H1 (cell line): ENCODE measurements around the gene CHST9. TPM values are rescaled to one million over a fixed set of nuclear protein-coding genes. Genes with fewer than 3 reads are reported as not detected.
"Not testable (repeated sequence)": the region's sequence is repeated elsewhere in the genome, so short reads cannot be mapped to it uniquely, and the experiment has no call there.

Source experiments
- CTCF ChIA-PET: fragments of 300-600 bp; sonication (Branson Sonifier 250); formaldehyde crosslinking; loops from one replicate; lab custom pipeline; 2021; ENCODE audit not compliant: partially characterized antibody; lab: Charles Lee
- POLR2A ChIA-PET: fragments of 300-600 bp; sonication (Branson Sonifier 250); formaldehyde crosslinking; loops from one replicate; lab custom pipeline; 2021; ENCODE audit warnings: inconsistent platforms; ENCODE audit not compliant: partially characterized antibody; lab: Charles Lee
- DNase-seq, 2 experiments: peaks; one replicate each; pipeline versions ENCODE4 v3.0.0 to v3.0.0-alpha.2; 2010 to 2022; ENCODE audit warnings: low spot score in 2 of 2, low read depth in 1 of 2, mixed read lengths in 1 of 2
- FAIRE-seq: peaks from 2 replicates; lab custom pipeline; 2011; peaks lifted over from hg19 to GRCh38; lab: Jason Lieb, UNC
- H2AFZ ChIP-seq: 2 replicates; pipeline ENCODE4 v1.8.1; 2012; ENCODE audit warnings: low read length, inconsistent platforms
- H2AK5ac ChIP-seq: 2 replicates; pipeline ENCODE4 v1.6.1; 2013; ENCODE audit warnings: low read depth, low read length
- H2BK120ac ChIP-seq: replicated peaks from 2 replicates; pipeline ENCODE3; 2013; ENCODE audit warnings: low read depth, low read length, inconsistent platforms
- H2BK12ac ChIP-seq: 2 replicates; pipeline ENCODE4 v1.6.1; 2013; ENCODE audit warnings: low read depth, low read length
- H2BK15ac ChIP-seq: 2 replicates; pipeline ENCODE4 v1.6.1; 2013; ENCODE audit warnings: low read length
- H2BK20ac ChIP-seq: 2 replicates; pipeline ENCODE4 v1.6.1; 2013; ENCODE audit warnings: low read length
- H2BK5ac ChIP-seq: 2 replicates; pipeline ENCODE4 v1.6.1; 2013; ENCODE audit warnings: low read depth, low read length
- H3K14ac ChIP-seq: 2 replicates; pipeline ENCODE4 v1.6.1; 2013; ENCODE audit warnings: inconsistent platforms; ENCODE audit not compliant: insufficient read length
- H3K18ac ChIP-seq: 2 replicates; pipeline ENCODE4 v1.6.1; 2013; ENCODE audit warnings: low read length; ENCODE audit errors: extremely low read depth
- H3K23ac ChIP-seq: 2 replicates; pipeline ENCODE4 v1.6.1; 2013; ENCODE audit warnings: inconsistent platforms; ENCODE audit not compliant: insufficient read length
- H3K23me2 ChIP-seq: 2 replicates; pipeline ENCODE4 v1.6.1; 2013; ENCODE audit warnings: low read depth, low read length
- H3K27ac ChIP-seq: 2 replicates; pipeline ENCODE4 v1.6.1; 2011; ENCODE audit warnings: low read depth, low read length, inconsistent platforms
- H3K27me3 ChIP-seq, 4 experiments: replicated peaks in 1 of 4; 1 replicate in 1 of 4; 2 replicates in 3 of 4; pipeline versions ENCODE4 v1.6.1 to v1.8.1; 2011 to 2013; ENCODE audit warnings: low read length in 3 of 4, mild to moderate bottlenecking in 3 of 4, inconsistent platforms in 2 of 4, mixed read lengths in 2 of 4, moderate library complexity in 1 of 4; ENCODE audit not compliant: control insufficient read depth in 3 of 4, insufficient read depth in 3 of 4; ENCODE audit errors: extremely low read depth in 1 of 4
- H3K36me3 ChIP-seq, 4 experiments: 2 replicates each; pipeline versions ENCODE4 v1.6.1 to v1.8.1; 2011 to 2013; ENCODE audit warnings: mild to moderate bottlenecking in 4 of 4, low read length in 3 of 4, moderate library complexity in 2 of 4, control low read depth in 1 of 4, inconsistent platforms in 1 of 4; ENCODE audit not compliant: insufficient read depth in 4 of 4, control insufficient read depth in 2 of 4
- H3K4ac ChIP-seq: replicated peaks from 2 replicates; pipeline ENCODE3; 2013; ENCODE audit warnings: low read length, low read depth, mixed read lengths, inconsistent platforms; ENCODE audit not compliant: insufficient read length
- H3K4me1 ChIP-seq, 4 experiments: replicated peaks in 1 of 4; 1 replicate in 1 of 4; 2 replicates in 3 of 4; pipeline versions ENCODE4 v1.6.1 to v1.8.1; 2011 to 2013; ENCODE audit warnings: low read length in 3 of 4, inconsistent platforms in 2 of 4, mixed read lengths in 1 of 4; ENCODE audit not compliant: insufficient read depth in 4 of 4, control insufficient read depth in 3 of 4
- H3K4me2 ChIP-seq, 2 experiments: 2 replicates each; pipeline versions ENCODE4 v1.6.1 to v1.8.1; 2011 to 2013; ENCODE audit warnings: low read depth in 2 of 2, low read length in 2 of 2, control low read depth in 1 of 2, inconsistent platforms in 1 of 2, mild to moderate bottlenecking in 1 of 2; ENCODE audit not compliant: insufficient read depth in 1 of 2
- H3K4me3 ChIP-seq, 4 experiments: fragments of 200-600, 300-600 bp in 1 of 4; sonication (generic), shearing (Covaris generic), sonication (Bioruptor Twin) in 1 of 4; 2 replicates each; pipeline versions ENCODE4 v1.5.1 to v1.8.1; 2011 to 2016; ENCODE audit warnings: low read length in 4 of 4, low read depth in 3 of 4, control low read depth in 2 of 4, inconsistent platforms in 2 of 4, mild to moderate bottlenecking in 2 of 4, mixed read lengths in 1 of 4, moderate library complexity in 1 of 4; ENCODE audit not compliant: insufficient read depth in 2 of 4; ENCODE audit errors: extremely low read depth in 1 of 4
- H3K56ac ChIP-seq: replicated peaks from 2 replicates; pipeline ENCODE3; 2013; ENCODE audit warnings: low read depth, mild to moderate bottlenecking, mixed read lengths, low read length, inconsistent platforms; ENCODE audit not compliant: insufficient read length
- H3K79me1 ChIP-seq: 2 replicates; pipeline ENCODE4 v1.6.1; 2013; ENCODE audit warnings: low read depth, low read length, control low read depth
- H3K79me2 ChIP-seq, 2 experiments: 2 replicates each; pipeline versions ENCODE4 v1.6.1 to v1.8.1; 2012 to 2013; ENCODE audit warnings: low read length in 2 of 2, mild to moderate bottlenecking in 2 of 2, inconsistent platforms in 1 of 2; ENCODE audit not compliant: insufficient read depth in 2 of 2, control insufficient read depth in 1 of 2
- H3K9ac ChIP-seq, 4 experiments: replicated peaks in 1 of 4; 1 replicate in 1 of 4; 2 replicates in 3 of 4; pipeline versions ENCODE4 v1.6.1 to v1.8.1; 2011 to 2013; ENCODE audit warnings: low read depth in 3 of 4, low read length in 3 of 4, control low read depth in 2 of 4, mild to moderate bottlenecking in 2 of 4, moderate library complexity in 2 of 4, inconsistent platforms in 1 of 4; ENCODE audit errors: extremely low read depth in 1 of 4
- H3K9me3 ChIP-seq, 2 experiments: 2 replicates each; pipeline versions ENCODE4 v1.6.1 to v1.8.1; 2012 to 2013; ENCODE audit warnings: mild to moderate bottlenecking in 2 of 2, moderate library complexity in 2 of 2, control low read depth in 1 of 2, inconsistent platforms in 1 of 2, low read depth in 1 of 2, low read length in 1 of 2, mixed read lengths in 1 of 2; ENCODE audit not compliant: insufficient read depth in 2 of 2
- H4K20me1 ChIP-seq, 2 experiments: replicated peaks in 1 of 2; 2 replicates each; pipeline versions ENCODE3 to v1.8.1; 2011 to 2013; ENCODE audit warnings: inconsistent platforms in 2 of 2, low read length in 2 of 2, mild to moderate bottlenecking in 1 of 2; ENCODE audit not compliant: insufficient read depth in 2 of 2, control insufficient read depth in 1 of 2
- H4K5ac ChIP-seq: 2 replicates; pipeline ENCODE4 v1.6.1; 2013; ENCODE audit warnings: low read length, low read depth, mixed read lengths, inconsistent platforms; ENCODE audit not compliant: insufficient read length
- H4K8ac ChIP-seq: 2 replicates; pipeline ENCODE4 v1.8.0; 2013; ENCODE audit warnings: mild to moderate bottlenecking, moderate library complexity, low read length, inconsistent platforms; ENCODE audit not compliant: insufficient read depth; ENCODE audit errors: extremely low read depth
- H4K91ac ChIP-seq: replicated peaks from 2 replicates; pipeline ENCODE3; 2013; ENCODE audit warnings: low read length, mixed read lengths, inconsistent platforms; ENCODE audit not compliant: insufficient read length
- WGBS, 2 experiments: shearing (Covaris generic) in 1 of 2; methylation state at CpG; one replicate each; pipeline versions ENCODE4 v1.1.6 to v1.1.7; 2013 to 2015; ENCODE audit warnings: low lambda C conversion rate in 2 of 2, mixed read lengths in 2 of 2, inconsistent platforms in 1 of 2, low coverage in 1 of 2, missing lambda C conversion rate in 1 of 2; ENCODE audit not compliant: insufficient replicate concordance in 2 of 2, insufficient coverage in 1 of 2, insufficient read length in 1 of 2; ENCODE audit errors: extremely low coverage in 1 of 2, missing lambda C conversion rate in 1 of 2; 5-methylcytosine and 5-hydroxymethylcytosine counted together
- polyA plus RNA-seq, 7 experiments: library from polyadenylated mRNA; depleted of rRNA in 3 of 7; stranded (reverse) in 5 of 7; unstranded in 2 of 7; fragments of >200 nt in 5 of 7; fragments of 200-250 nt in 2 of 7; gene quantifications; 1 replicate in 5 of 7; 2 replicates in 1 of 7; 4 replicates in 1 of 7; pipeline versions ENCODE4 v1.2.1 to v1.2.3, GENCODE V29; 2011 to 2013; ENCODE audit warnings: missing spikeins in 2 of 7, mixed read lengths in 2 of 7
- total RNA-seq: library from RNA; stranded (reverse); fragmentation: NEBNext Ultra II Directional; extraction: Animal tissue kit (Norgen Biotek cat#: 25700); gene quantifications from 2 replicates; pipeline ENCODE4 v1.2.1, GENCODE V29; 2021

Gene CHST9
- total and polyA plus RNA-seq, 2 of the 8 experiments (the other 6 are each of a cell fraction or from before 2014, with no cell fraction given), result 3.2 to 24.3 TPM

GRCh38 chr18:26972549-26972948 is 212.6 kb downstream of the CHST9 start:
- H3K23ac ChIP-seq, H3K36me3 ChIP-seq, FAIRE-seq, H3K4me3 ChIP-seq, POLR2A ChIA-PET, H3K14ac ChIP-seq, H3K23me2 ChIP-seq, DNase-seq, H4K91ac ChIP-seq, H3K79me2 ChIP-seq, H2BK12ac ChIP-seq, H2BK5ac ChIP-seq, H2AFZ ChIP-seq, H4K5ac ChIP-seq, H2BK120ac ChIP-seq, H3K9me3 ChIP-seq, H3K79me1 ChIP-seq, H3K27me3 ChIP-seq, H2BK15ac ChIP-seq, H3K27ac ChIP-seq, H3K4ac ChIP-seq, H4K20me1 ChIP-seq, H4K8ac ChIP-seq, H2AK5ac ChIP-seq, H3K4me1 ChIP-seq, H3K18ac ChIP-seq, H3K9ac ChIP-seq, H3K56ac ChIP-seq, H2BK20ac ChIP-seq, H3K4me2 ChIP-seq: not testable (repeated sequence)
- 89% methylated on average over 15 of the region's 15 CpGs; no CpG with 5 or more reads in 1 of the 2 experiments for WGBS, 2 experiments
- CTCF ChIA-PET, result interaction anchor here (0.5 to 2.5 kb wide), 3 partner anchors 9 to 429 kb away, joined by 4 to 7 read pairs (median 5); no protein-coding TSS in a partner anchor
